K562 treated with DMSO at 1 percent for 24 hours (cell line): Measurements from ENCODE around the gene IMPG1. TPM values are rescaled to one million over a fixed set of nuclear protein-coding genes. Genes with fewer than 3 reads are reported as not detected.

Experiments used
- total RNA-seq: library from RNA; unstranded; fragments of 300-600 nt; gene quantifications from 2 replicates; pipeline ENCODE4 v1.2.3, GENCODE V29; 2022; ENCODE audit warnings: low read depth; ENCODE audit not compliant: insufficient read depth

IMPG1 gene
- total RNA-seq, result not detected in 2 replicates

GRCh38 chr6:76072562-76072961, at the start of gene IMPG1:
Gene IMPG1 (minus strand): TSS chr6:76072662. CDS start chr6:76072488, 174 bp downstream.

